Right ventricle myocardium inferior (tissue), 1 donor: ENCODE measurements around the gene DPP10. TPM values are rescaled to one million over a fixed set of nuclear protein-coding genes. Genes with fewer than 3 reads are reported as not detected.

Source experiments
- ATAC-seq: fragments of 200-7000 bp; cut with Tn5 transposase; one replicate; pipeline ENCODE4 v1.9.1; 2020; ENCODE audit warnings: mild to moderate bottlenecking, moderate library complexity
- DNase-seq: peaks from one replicate; pipeline ENCODE4 v3.0.0; 2021; ENCODE audit errors: missing footprints
- intact Hi-C: fragments of 100-400 bp; cut with DNase I; formaldehyde crosslinking; loops from one replicate; pipeline ENCODE4 v1.11.0; 2022
- total RNA-seq: library from RNA; stranded (reverse); fragmentation: NEBNext Ultra II Directional; extraction: Animal tissue kit (Norgen Biotek cat#: 25700); gene quantifications from one replicate; pipeline ENCODE4 v1.2.1, GENCODE V29; 2021
- donor health status: DM: no; HTN: yes; CAD: no; lungs with severe emphysema.

The DPP10 gene
- total RNA-seq, 1 donor from 2014 or later: 0.05 TPM

GRCh38 chr2:115807276-115807675 is 1364.8 kb downstream of the DPP10 start:
- no peak for ATAC-seq
- intact Hi-C loops: no loop called here
- no peak for DNase-seq

GRCh38 chr2:115825912-115826311 is 1383.5 kb downstream of the DPP10 start:
- intact Hi-C loops: no loop called here
- ATAC-seq: no peak
- no peak for DNase-seq

- DNase-seq (no peak), ATAC-seq (no peak)
- intact Hi-C loops: no loop called here
Observed at GRCh38 chr2:115833196-115833595, 1390.8 kb downstream of the DPP10 start.

- intact Hi-C loops: no loop called here
- DNase-seq (no peak), ATAC-seq (no peak)
Observed at GRCh38 chr2:115838539-115838938, 1396.1 kb downstream of the DPP10 start.

GRCh38 chr2:115842306-115842705 is 1399.9 kb downstream of the DPP10 start:
- DNase-seq: no peak
- intact Hi-C loops: no loop called here
- ATAC-seq: no peak

- intact Hi-C loops: no loop called here
- ATAC-seq (no peak), DNase-seq (no peak)
Observed at GRCh38 chr2:115848192-115848591, 1405.8 kb downstream of the DPP10 start.

GRCh38 chr2:115867024-115867423 is 1424.6 kb downstream of the DPP10 start:
- ATAC-seq (no peak), DNase-seq (no peak)
- intact Hi-C loops: no loop called here

- intact Hi-C loops: no loop called here
- no peak for ATAC-seq
Observed at GRCh38 chr2:115874427-115874826, 1432.0 kb downstream of the DPP10 start.

GRCh38 chr2:115880558-115880957 is 1438.1 kb downstream of the DPP10 start:
- ATAC-seq (no peak), DNase-seq (no peak)
- intact Hi-C loops: no loop called here

More at GRCh38 chr2:115874427-115874826, 1432.0 kb downstream of the DPP10 start:
- no peak for DNase-seq

GRCh38 chr2:115887209-115887776 is 1444.9 kb downstream of the DPP10 start:
- intact Hi-C loops: no loop called here
- DNase-seq: no peak
- ATAC-seq: no peak
